HG03196 (cell line): ENCODE results near the gene RRM2.

Experiments
- ATAC-seq: cut with Tn5 transposase; IDR thresholded peaks from one replicate; pipeline ENCODE4 v1.9.1; 2021; ENCODE audit not compliant: unreplicated experiment

The RRM2 gene

GRCh38 chr2:10169581-10169980, 47.0 kb downstream of the RRM2 start:
- ATAC-seq = no peak

DNA sequence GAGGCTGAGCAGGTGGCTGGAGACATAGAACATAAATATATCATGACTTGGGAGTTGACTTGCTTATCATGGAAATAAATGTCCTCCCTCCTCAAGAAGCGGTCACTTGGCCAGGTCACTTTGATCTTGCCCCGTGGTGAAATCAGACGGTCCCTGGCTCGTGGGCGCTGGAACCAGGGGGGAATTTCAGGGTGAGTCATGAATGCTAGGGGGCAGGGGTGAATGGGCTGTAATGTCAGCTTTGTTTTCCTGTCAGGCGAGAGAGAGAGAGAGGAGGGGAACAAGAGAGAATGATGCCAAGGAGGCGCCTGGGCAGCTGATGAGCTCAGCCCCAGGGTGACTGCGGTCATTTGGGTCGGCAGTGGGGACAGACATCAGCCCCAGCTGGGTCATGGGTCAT, 47.7 kb downstream of the RRM2 start:
- no peak for ATAC-seq

DNA sequence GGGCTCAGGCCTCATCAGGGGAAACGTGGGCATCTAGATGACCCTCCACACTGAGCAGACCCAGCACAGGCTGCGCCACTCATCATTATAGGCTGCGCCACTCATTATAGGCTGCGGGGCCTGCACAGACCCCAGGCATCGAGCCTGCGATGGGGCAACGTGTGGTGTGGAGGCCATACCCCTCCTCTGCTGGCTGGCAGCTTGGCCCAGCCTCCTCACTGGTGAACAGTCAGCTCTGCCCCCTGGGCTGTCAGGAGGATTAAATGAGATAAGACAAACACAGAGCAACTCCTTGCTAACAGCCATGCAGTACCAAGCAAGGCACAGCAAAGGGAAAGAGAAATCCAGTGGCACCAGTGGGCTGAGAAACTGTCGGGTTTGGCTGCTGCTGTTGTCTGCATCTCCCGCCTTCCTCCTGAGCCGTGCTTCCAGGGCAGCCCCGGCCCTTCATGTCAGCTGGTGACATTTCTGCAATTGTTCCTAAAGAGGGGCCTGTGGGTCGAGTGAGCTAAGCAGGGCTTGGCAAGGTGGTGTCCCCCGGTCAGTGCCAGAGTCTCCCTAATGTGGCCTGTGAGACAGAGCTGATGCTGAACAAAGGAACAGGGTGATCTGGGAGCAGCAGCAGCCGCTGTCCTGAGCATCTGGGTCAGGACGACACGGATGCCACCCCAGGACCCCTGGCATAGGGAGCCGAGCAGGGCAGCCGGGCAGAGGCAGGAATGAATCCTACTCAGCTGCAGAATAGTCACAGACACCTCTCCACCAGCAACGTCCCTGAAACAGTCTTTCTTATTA, 48.7 kb downstream of the RRM2 start:
- ATAC-seq = no peak

GRCh38 chr2:10172033-10172871, 49.7 kb downstream of the RRM2 start:
- no peak for ATAC-seq

- ATAC-seq = no peak
Observed at GRCh38 chr2:10173258-10174005, 50.9 kb downstream of the RRM2 start.

GRCh38 chr2:10174173-10174572, 51.6 kb downstream of the RRM2 start:
- no peak for ATAC-seq

DNA sequence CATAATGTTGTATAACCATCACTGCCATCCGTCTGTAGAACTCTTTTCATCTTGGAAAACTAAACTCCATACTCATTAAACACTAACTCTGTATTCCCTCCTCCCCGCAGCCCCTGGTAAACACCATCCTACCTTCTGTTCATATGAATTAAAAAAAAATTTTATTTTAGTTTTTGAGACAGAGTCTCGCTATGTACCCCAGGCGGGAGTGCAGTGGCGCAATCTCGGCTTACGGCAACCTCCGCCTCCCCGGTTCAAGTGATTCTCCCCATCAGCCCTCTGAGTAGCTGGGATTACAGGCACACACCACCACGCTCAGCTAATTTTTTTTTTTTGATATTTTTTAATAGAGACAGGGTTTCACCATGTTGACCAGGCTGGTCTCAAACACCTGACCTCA, 52.9 kb downstream of the RRM2 start:
- ATAC-seq = no peak

- no peak for ATAC-seq
Observed at GRCh38 chr2:10178751-10179150, 56.2 kb downstream of the RRM2 start.

GRCh38 chr2:10179422-10179821, 56.9 kb downstream of the RRM2 start:
- no peak for ATAC-seq

GRCh38 chr2:10180229-10180628, 57.7 kb downstream of the RRM2 start:
- ATAC-seq = no peak
